ENCODE data around the gene CTIF.

The CTIF gene

GRCh38 chr18:48824231-48824970, 285.6 kb downstream of the CTIF start:
- no peak overlapping the region for H3K23ac ChIP-seq (ENCODE audit: low read length in 2 of 2)
- H2BK120ac ChIP-seq (ENCODE audit: low read depth, low read length), result no peak overlapping the region
- H2AK5ac ChIP-seq (ENCODE audit: low read length, severe bottlenecking), result no peak overlapping the region
- no peak overlapping the region for H3K9ac ChIP-seq (ENCODE audit: low read length)
- no peak overlapping the region for H2AFZ ChIP-seq (ENCODE audit: low read depth, low read length)
- no peak overlapping the region for H2BK5ac ChIP-seq (ENCODE audit: low read depth, low read length, poor library complexity, severe bottlenecking)
- H3K4me1 ChIP-seq (ENCODE audit: control insufficient read depth, insufficient read depth, low read depth, low read length), result peaks cover 27% of the 10 kb centered on the region
- H3K36me3 ChIP-seq (ENCODE audit: control insufficient read depth in 1 of 2, insufficient read depth in 2 of 2, low read depth in 1 of 2, low read length in 2 of 2), result peaks cover 21 to 37% of the 10 kb centered on the region in 2 experiments
- no peak overlapping the region for H3K27ac ChIP-seq (ENCODE audit: low read length, poor library complexity, severe bottlenecking)
- H2BK15ac ChIP-seq (ENCODE audit: low read depth, poor library complexity, severe bottlenecking), result no peak overlapping the region
- no peaks in the 10 kb centered on the region for H3K27me3 ChIP-seq (ENCODE audit: control insufficient read depth in 1 of 2, insufficient read depth in 1 of 2, low read length in 2 of 2)
- H3K4ac ChIP-seq (ENCODE audit: low read depth in 1 of 2, low read length in 2 of 2), result no peak overlapping the region
- no peak overlapping the region for H4K8ac ChIP-seq (ENCODE audit: low read length)
- H3K4me2 ChIP-seq (ENCODE audit: low read length, poor library complexity, severe bottlenecking), result no peak overlapping the region
- peak overlapping the region in 1 of 2 experiments; percentile 34 for H2BK12ac ChIP-seq (ENCODE audit: low read length in 2 of 2)
- DNase-seq, result no peak
- H3K4me3 ChIP-seq (ENCODE audit: insufficient read depth in 1 of 2, low read depth in 1 of 2, low read length in 2 of 2), result no peak overlapping the region
- no peak overlapping the region for H4K91ac ChIP-seq (ENCODE audit: low read length)
- H3K79me1 ChIP-seq (replicated peaks; ENCODE audit: low read length, poor library complexity, severe bottlenecking), result peaks cover 22% of the 10 kb centered on the region
- WGBS, result 94% methylated on average over 11 of the region's 14 CpGs
- no peak overlapping the region for H3K18ac ChIP-seq (ENCODE audit: low read depth in 1 of 2, low read length in 2 of 2)
- peaks cover 7% of the 10 kb centered on the region for H3K9me3 ChIP-seq (ENCODE audit: control insufficient read depth, low read length)
- no peak overlapping the region for H3K14ac ChIP-seq (ENCODE audit: low read length in 2 of 2)

DNA sequence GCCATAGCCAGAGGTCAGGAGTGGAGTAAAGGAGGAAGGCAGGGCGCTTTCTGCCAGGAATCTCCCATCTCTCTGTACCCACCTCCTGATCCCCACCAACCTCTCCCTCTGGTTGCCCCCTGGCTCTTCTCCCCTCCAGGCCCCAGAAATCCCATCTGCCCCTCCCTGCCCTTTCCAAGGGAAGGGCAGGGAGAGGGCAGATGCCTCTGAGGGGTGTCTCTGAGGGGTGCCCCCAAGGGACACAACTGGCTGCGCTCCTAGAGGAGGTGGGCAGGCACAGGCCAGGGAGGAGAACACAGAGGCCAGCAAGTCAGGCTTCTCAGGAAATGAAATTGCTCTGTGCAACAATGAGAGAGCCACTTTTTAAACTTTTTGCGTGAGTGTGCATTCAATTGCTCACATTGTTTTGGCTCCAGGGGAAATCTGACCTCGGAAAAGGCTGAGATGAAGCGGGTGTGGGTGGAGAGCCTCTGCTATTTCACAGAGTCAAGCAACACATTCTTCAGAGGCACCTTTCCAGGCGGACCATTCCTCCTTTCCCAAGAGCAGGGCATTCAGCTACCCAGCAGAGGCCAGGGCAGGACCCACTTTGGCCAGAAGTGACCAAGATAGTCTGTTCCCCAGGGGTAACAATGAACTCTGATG, 286.4 kb downstream of the CTIF start:
- H3K9ac ChIP-seq (ENCODE audit: low read length), result peak overlapping the region; percentile 23
- H3K36me3 ChIP-seq (ENCODE audit: control insufficient read depth in 1 of 2, insufficient read depth in 2 of 2, low read depth in 1 of 2, low read length in 2 of 2), result peaks cover 27 to 33% of the 10 kb centered on the region in 2 experiments
- no peak overlapping the region for H2BK120ac ChIP-seq (ENCODE audit: low read depth, low read length)
- peak overlapping the region in 1 of 2 experiments; percentile 65 for H3K23ac ChIP-seq (ENCODE audit: low read length in 2 of 2)
- DNase-seq, result no peak
- H4K8ac ChIP-seq (ENCODE audit: low read length), result no peak overlapping the region
- no peak overlapping the region for H2BK5ac ChIP-seq (ENCODE audit: low read depth, low read length, poor library complexity, severe bottlenecking)
- H4K91ac ChIP-seq (ENCODE audit: low read length), result no peak overlapping the region
- H3K79me1 ChIP-seq (replicated peaks; ENCODE audit: low read length, poor library complexity, severe bottlenecking), result peaks cover 26% of the 10 kb centered on the region
- no peak overlapping the region for H3K14ac ChIP-seq (ENCODE audit: low read length in 2 of 2)
- H3K4me3 ChIP-seq (ENCODE audit: insufficient read depth in 1 of 2, low read depth in 1 of 2, low read length in 2 of 2), result no peak overlapping the region
- H3K9me3 ChIP-seq (ENCODE audit: control insufficient read depth, low read length), result peaks cover 7% of the 10 kb centered on the region
- H3K4ac ChIP-seq (ENCODE audit: low read depth in 1 of 2, low read length in 2 of 2), result no peak overlapping the region
- no peak overlapping the region for H2AFZ ChIP-seq (ENCODE audit: low read depth, low read length)
- no peak overlapping the region for H3K4me2 ChIP-seq (ENCODE audit: low read length, poor library complexity, severe bottlenecking)
- H2BK12ac ChIP-seq (ENCODE audit: low read length in 2 of 2), result peak overlapping the region in 1 of 2 experiments; percentile 37
- peaks cover 34% of the 10 kb centered on the region for H3K4me1 ChIP-seq (ENCODE audit: control insufficient read depth, insufficient read depth, low read depth, low read length)
- H3K18ac ChIP-seq (ENCODE audit: low read depth in 1 of 2, low read length in 2 of 2), result no peak overlapping the region
- H3K27me3 ChIP-seq (ENCODE audit: control insufficient read depth in 1 of 2, insufficient read depth in 1 of 2, low read length in 2 of 2), result no peaks in the 10 kb centered on the region
- no peak overlapping the region for H2BK15ac ChIP-seq (ENCODE audit: low read depth, poor library complexity, severe bottlenecking)
- peak overlapping the region; percentile 74 for H2AK5ac ChIP-seq (ENCODE audit: low read length, severe bottlenecking)
- peak overlapping the region; percentile 42 for H3K27ac ChIP-seq (ENCODE audit: low read length, poor library complexity, severe bottlenecking)
- 84% methylated on average over 5 of the region's 6 CpGs for WGBS

DNA sequence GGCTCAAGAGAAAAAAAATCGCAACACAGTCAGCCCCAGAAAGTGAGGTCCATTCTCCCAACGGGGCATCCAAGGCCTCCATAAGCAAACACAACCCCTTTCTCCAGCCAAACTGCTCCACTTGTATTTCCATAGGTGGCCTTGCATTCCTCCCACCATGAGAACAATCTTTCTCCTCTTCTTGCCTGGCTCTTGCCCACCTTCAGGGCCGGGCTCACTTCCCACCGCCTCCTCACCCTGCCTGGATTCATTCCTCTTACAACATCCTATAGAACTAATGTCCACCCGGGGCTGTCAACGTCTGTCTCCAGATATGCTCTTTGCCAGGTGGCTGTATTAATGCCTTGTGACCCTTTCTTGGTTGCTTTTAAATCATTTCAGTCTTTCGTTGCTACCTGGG, 287.4 kb downstream of the CTIF start:
- no peak overlapping the region for H3K14ac ChIP-seq (ENCODE audit: low read length in 2 of 2)
- H2BK15ac ChIP-seq (ENCODE audit: low read depth, poor library complexity, severe bottlenecking), result peak overlapping the region; percentile 80
- 93% methylated on average over 7 of the region's 7 CpGs for WGBS
- no peak overlapping the region for H3K23ac ChIP-seq (ENCODE audit: low read length in 2 of 2)
- peaks cover 34% of the 10 kb centered on the region for H3K4me1 ChIP-seq (ENCODE audit: control insufficient read depth, insufficient read depth, low read depth, low read length)
- peak overlapping the region in 1 of 2 experiments; percentile 72 for H2BK12ac ChIP-seq (ENCODE audit: low read length in 2 of 2)
- H3K18ac ChIP-seq (ENCODE audit: low read depth in 1 of 2, low read length in 2 of 2), result no peak overlapping the region
- no peak overlapping the region for H2AFZ ChIP-seq (ENCODE audit: low read depth, low read length)
- H3K27ac ChIP-seq (ENCODE audit: low read length, poor library complexity, severe bottlenecking), result no peak overlapping the region
- H3K4ac ChIP-seq (ENCODE audit: low read depth in 1 of 2, low read length in 2 of 2), result peak overlapping the region in 1 of 2 experiments; percentile 21
- peak overlapping the region; percentile 29 for H4K8ac ChIP-seq (ENCODE audit: low read length)
- H3K4me2 ChIP-seq (ENCODE audit: low read length, poor library complexity, severe bottlenecking), result no peak overlapping the region
- H3K27me3 ChIP-seq (ENCODE audit: control insufficient read depth in 1 of 2, insufficient read depth in 1 of 2, low read length in 2 of 2), result no peaks in the 10 kb centered on the region
- no peak overlapping the region for H2BK120ac ChIP-seq (ENCODE audit: low read depth, low read length)
- no peak overlapping the region for H3K9ac ChIP-seq (ENCODE audit: low read length)
- peaks cover 29% of the 10 kb centered on the region for H3K79me1 ChIP-seq (replicated peaks; ENCODE audit: low read length, poor library complexity, severe bottlenecking)
- peaks cover 22 to 23% of the 10 kb centered on the region in 2 experiments for H3K36me3 ChIP-seq (ENCODE audit: control insufficient read depth in 1 of 2, insufficient read depth in 2 of 2, low read depth in 1 of 2, low read length in 2 of 2)
- H4K91ac ChIP-seq (ENCODE audit: low read length), result no peak overlapping the region
- H2AK5ac ChIP-seq (ENCODE audit: low read length, severe bottlenecking), result peak overlapping the region; percentile 30
- no peak overlapping the region for H2BK5ac ChIP-seq (ENCODE audit: low read depth, low read length, poor library complexity, severe bottlenecking)
- H3K4me3 ChIP-seq (ENCODE audit: insufficient read depth in 1 of 2, low read depth in 1 of 2, low read length in 2 of 2), result no peak overlapping the region
- H3K9me3 ChIP-seq (ENCODE audit: control insufficient read depth, low read length), result peaks cover 7% of the 10 kb centered on the region
- DNase-seq, result no peak

DNA sequence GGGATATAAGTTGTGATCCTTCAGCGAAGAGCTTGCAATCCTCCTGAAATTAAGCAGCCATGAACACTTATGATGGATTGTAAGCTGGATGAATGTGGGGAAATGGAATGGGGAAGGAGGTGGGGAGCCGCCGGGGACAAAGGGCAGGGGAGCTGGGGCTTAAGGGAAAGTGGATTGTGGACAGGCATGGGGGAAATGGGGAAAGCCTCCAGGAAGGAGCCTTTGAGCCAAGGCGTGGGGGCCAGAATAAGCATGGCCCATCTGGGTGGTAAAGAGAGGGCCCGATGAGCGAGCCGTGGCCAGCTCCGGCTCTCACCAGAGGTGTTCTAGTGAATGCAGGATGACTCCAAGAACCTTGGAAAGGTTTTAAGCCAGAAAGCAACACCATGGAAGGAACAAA, 288.0 kb downstream of the CTIF start:
- H3K4me1 ChIP-seq (ENCODE audit: control insufficient read depth, insufficient read depth, low read depth, low read length), result peaks cover 37% of the 10 kb centered on the region
- H3K9ac ChIP-seq (ENCODE audit: low read length), result peak overlapping the region; percentile 87
- H2BK12ac ChIP-seq (ENCODE audit: low read length in 2 of 2), result peak overlapping the region in 1 of 2 experiments; percentile 72
- H2BK120ac ChIP-seq (ENCODE audit: low read depth, low read length), result peak overlapping the region; percentile 57
- WGBS, result 94% methylated on average over 8 of the region's 8 CpGs
- H3K36me3 ChIP-seq (ENCODE audit: control insufficient read depth in 1 of 2, insufficient read depth in 2 of 2, low read depth in 1 of 2, low read length in 2 of 2), result peaks cover 20 to 22% of the 10 kb centered on the region in 2 experiments
- H3K27me3 ChIP-seq (ENCODE audit: control insufficient read depth in 1 of 2, insufficient read depth in 1 of 2, low read length in 2 of 2), result no peaks in the 10 kb centered on the region
- peaks cover 31% of the 10 kb centered on the region for H3K79me1 ChIP-seq (replicated peaks; ENCODE audit: low read length, poor library complexity, severe bottlenecking)
- H4K91ac ChIP-seq (ENCODE audit: low read length), result peak overlapping the region; percentile 34
- H3K27ac ChIP-seq (ENCODE audit: low read length, poor library complexity, severe bottlenecking), result peak overlapping the region; percentile 92
- no peak overlapping the region for H3K14ac ChIP-seq (ENCODE audit: low read length in 2 of 2)
- no peak overlapping the region for H3K23ac ChIP-seq (ENCODE audit: low read length in 2 of 2)
- H3K4ac ChIP-seq (ENCODE audit: low read depth in 1 of 2, low read length in 2 of 2), result peak overlapping the region in 1 of 2 experiments; percentile 73
- peak overlapping the region; percentile 25 for H2AK5ac ChIP-seq (ENCODE audit: low read length, severe bottlenecking)
- no peak overlapping the region for H2BK15ac ChIP-seq (ENCODE audit: low read depth, poor library complexity, severe bottlenecking)
- H2BK5ac ChIP-seq (ENCODE audit: low read depth, low read length, poor library complexity, severe bottlenecking), result no peak overlapping the region
- no peak overlapping the region for H3K4me3 ChIP-seq (ENCODE audit: insufficient read depth in 1 of 2, low read depth in 1 of 2, low read length in 2 of 2)
- DNase-seq, result no peak
- H4K8ac ChIP-seq (ENCODE audit: low read length), result peak overlapping the region; percentile 50
- peaks cover 7% of the 10 kb centered on the region for H3K9me3 ChIP-seq (ENCODE audit: control insufficient read depth, low read length)
- peak overlapping the region; percentile 7 to 9 for H3K18ac ChIP-seq (ENCODE audit: low read depth in 1 of 2, low read length in 2 of 2)
- H3K4me2 ChIP-seq (ENCODE audit: low read length, poor library complexity, severe bottlenecking), result no peak overlapping the region
- no peak overlapping the region for H2AFZ ChIP-seq (ENCODE audit: low read depth, low read length)

Measured in mesenchymal stem cell (in vitro differentiated cells and primary cell).